Sigmoid colon (tissue), 7 donors: Measurements from ENCODE around the gene SCPEP1. TPM values are rescaled to one million over a fixed set of nuclear protein-coding genes. Genes with fewer than 3 reads are reported as not detected.

Source experiments
- DNase-seq: peaks from one replicate; pipeline ENCODE4 v3.0.0-alpha.2; 2019
- H3K27ac ChIP-seq, 4 donors: fragments of 200-600 bp; sonication (generic); one replicate each; pipeline ENCODE4 v1.5.1; 2016 to 2019; ENCODE audit warnings: mild to moderate bottlenecking in 1 of 4
- H3K27me3 ChIP-seq, 3 donors: fragments of 200-600 bp; sonication (generic); one replicate each; pipeline ENCODE4 v1.5.1; 2019; ENCODE audit warnings: mild to moderate bottlenecking in 1 of 3
- H3K36me3 ChIP-seq, 4 donors: fragments of 200-600 bp; sonication (generic); one replicate each; pipeline ENCODE4 v1.5.1; 2016 to 2019
- H3K4me1 ChIP-seq, 4 donors: fragments of 200-600 bp; sonication (generic); one replicate each; pipeline ENCODE4 v1.5.1; 2017 to 2019
- H3K4me3 ChIP-seq, 4 donors: fragments of 200-600 bp; sonication (generic); one replicate each; pipeline ENCODE4 v1.5.1; 2017 to 2019; ENCODE audit warnings: mild to moderate bottlenecking in 2 of 4, moderate library complexity in 1 of 4
- H3K9me3 ChIP-seq, 4 donors: fragments of 200-600 bp in 3 of 4; sonication (generic) in 3 of 4; one replicate each; pipeline versions ENCODE4 v1.5.1 to v1.6.1; 2013 to 2019
- CTCF ChIP-seq, 4 experiments: fragments of 450-650 bp in 3 of 4; fragments of 200-600 bp in 1 of 4; IDR thresholded peaks; one replicate each; pipeline ENCODE4 v1.5.1; 2016 to 2019; ENCODE audit warnings: antibody characterized with exemption in 4 of 4, mild to moderate bottlenecking in 3 of 4, moderate library complexity in 2 of 4
- EP300 ChIP-seq, 4 donors: sonication (generic); formaldehyde crosslinking; IDR thresholded peaks; one replicate each; pipeline ENCODE4 v1.6.1; 2017; ENCODE audit warnings: antibody characterized with exemption in 4 of 4
- POLR2A ChIP-seq, 2 donors: fragments of 450-650 bp; IDR thresholded peaks; one replicate each; pipeline ENCODE4 v1.6.1; 2016; ENCODE audit warnings: antibody characterized with exemption in 2 of 2, mild to moderate bottlenecking in 2 of 2, moderate library complexity in 2 of 2
- POLR2AphosphoS5 ChIP-seq, 4 donors: sonication (generic); formaldehyde crosslinking; IDR thresholded peaks; one replicate each; pipeline ENCODE4 v1.6.1; 2017; ENCODE audit warnings: antibody characterized with exemption in 4 of 4
- WGBS, 2 donors: extraction: QIAGEN DNeasy Blood & Tissue Kit; methylation state at CpG; one replicate each; pipeline ENCODE4 v1.1.7; 2013; 5-methylcytosine and 5-hydroxymethylcytosine counted together
- intact Hi-C: fragments of 100-400 bp; cut with DNase I; formaldehyde crosslinking; loops from one replicate; pipeline ENCODE4 v1.15.1; 2023
- polyA plus RNA-seq, 3 donors: library from polyadenylated mRNA; stranded (reverse); fragments of 200-250 nt; gene quantifications; one replicate each; pipeline ENCODE4 v1.2.3, GENCODE V29; 2013
- total RNA-seq, 4 donors: library from RNA; depleted of rRNA; stranded (reverse); fragments of >200 nt; gene quantifications; one replicate each; pipeline ENCODE4 v1.1.0, GENCODE V29; 2016
- donor health status: healthy with polysubstance abuse.
- donor health status: Bipolar disorder and iron deficiency.
- donor health status: healthy.

Gene SCPEP1
- total and polyA plus RNA-seq, 7 donors = 19.8 to 141 (median 77.8) TPM

GRCh38 chr17:57035971-57036481, 58.1 kb downstream of the SCPEP1 start:
- no peak for TF ChIP-seq EP300 (IDR thresholded peaks at IDR 0.05)
- H3K4me3 ChIP-seq = no peak overlapping the region

GRCh38 chr17:57037411-57037810, 59.5 kb downstream of the SCPEP1 start:
- 26 to 76% methylated on average over 1 of the region's 1 CpG for WGBS, 2 donors
- no peaks in the 10 kb centered on the region for H3K27me3 ChIP-seq

More at GRCh38 chr17:57035971-57036481, 58.1 kb downstream of the SCPEP1 start:
- no peak for DNase-seq
- 13 to 60% methylated on average over 4 of the region's 4 CpGs for WGBS, 2 donors
- Histone ChIP-seq H3K9me3 (no peaks in the 10 kb centered on the region), H3K36me3 (no peaks in the 10 kb centered on the region), H3K27me3 (no peaks in the 10 kb centered on the region), H3K27ac (peak overlapping the region in 3 of 4 donors; percentile 33 to 82 (median 46)), H3K4me1 (peaks cover 0 to 61% (median 32%) of the 10 kb centered on the region in 4 donors)
- intact Hi-C loops = no loop called here

GRCh38 chr17:57038486-57038885, 60.6 kb downstream of the SCPEP1 start:
- Histone ChIP-seq H3K9me3 (no peaks in the 10 kb centered on the region), H3K27me3 (no peaks in the 10 kb centered on the region), H3K36me3 (no peaks in the 10 kb centered on the region), H3K4me3 (no peak overlapping the region), H3K4me1 (peaks cover 0 to 39% (median 20%) of the 10 kb centered on the region in 4 donors), H3K27ac (no peak overlapping the region)
- intact Hi-C loops = no loop called here
- 45 to 68% methylated on average over 3 of the region's 3 CpGs for WGBS, 2 donors
- no peak for DNase-seq
- TF ChIP-seq POLR2AphosphoS5 (IDR thresholded peaks at IDR 0.05) (no peak), CTCF (IDR thresholded peaks at IDR 0.05) (no peak), POLR2A (IDR thresholded peaks at IDR 0.05) (no peak), EP300 (IDR thresholded peaks at IDR 0.05) (no peak)

More at GRCh38 chr17:57037411-57037810, 59.5 kb downstream of the SCPEP1 start:
- no peak overlapping the region for H3K4me3 ChIP-seq
- H3K4me1 ChIP-seq = peaks cover 0 to 49% (median 29%) of the 10 kb centered on the region in 4 donors
- TF ChIP-seq POLR2AphosphoS5 (IDR thresholded peaks at IDR 0.05) = no peak
- no peak for TF ChIP-seq POLR2A (IDR thresholded peaks at IDR 0.05)
- no peak for TF ChIP-seq CTCF (IDR thresholded peaks at IDR 0.05)
- TF ChIP-seq EP300 (IDR thresholded peaks at IDR 0.05) = no peak
- no peaks in the 10 kb centered on the region for H3K36me3 ChIP-seq
- intact Hi-C loops = no loop called here
- no peak for DNase-seq
- no peaks in the 10 kb centered on the region for H3K9me3 ChIP-seq
- H3K27ac ChIP-seq = no peak overlapping the region

GRCh38 chr17:57040571-57040970, 62.6 kb downstream of the SCPEP1 start:
- no peaks in the 10 kb centered on the region for H3K9me3 ChIP-seq
- DNase-seq = no peak
- H3K4me1 ChIP-seq = peaks cover 0 to 25% (median 14%) of the 10 kb centered on the region in 4 donors
- H3K27ac ChIP-seq = no peak overlapping the region
- WGBS, 2 donors = 76 to 86% methylated on average over 2 of the region's 2 CpGs
- H3K4me3 ChIP-seq = no peak overlapping the region
- H3K36me3 ChIP-seq = no peaks in the 10 kb centered on the region
- intact Hi-C loops = no loop called here
- TF ChIP-seq CTCF (IDR thresholded peaks at IDR 0.05) (no peak), POLR2A (IDR thresholded peaks at IDR 0.05) (no peak), POLR2AphosphoS5 (IDR thresholded peaks at IDR 0.05) (no peak), EP300 (IDR thresholded peaks at IDR 0.05) (no peak)
- H3K27me3 ChIP-seq = peaks cover 0 to 14% (median 0%) of the 10 kb centered on the region in 3 donors

DNA sequence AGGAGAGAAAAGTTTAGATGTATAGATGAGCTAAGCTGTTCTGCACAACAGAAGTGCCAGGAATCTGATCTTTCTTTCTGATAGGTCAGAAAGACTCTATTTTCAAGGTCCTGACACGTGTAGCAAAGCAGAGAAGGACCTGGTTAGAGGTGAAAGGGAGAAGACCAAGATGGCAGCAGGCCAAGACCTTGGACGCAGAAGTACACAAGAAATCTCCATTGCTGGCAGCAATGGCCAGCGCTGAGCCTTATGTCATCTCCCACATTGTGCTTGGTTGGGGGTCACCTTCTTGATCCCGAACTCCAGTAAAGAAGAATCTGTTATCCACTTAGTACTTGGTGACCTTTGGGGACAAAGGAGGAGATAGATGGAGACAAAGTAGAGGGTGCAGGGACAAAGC, 65.3 kb downstream of the SCPEP1 start:
- Histone ChIP-seq H3K4me3 (no peak overlapping the region), H3K4me1 (peaks cover 0 to 16% (median 13%) of the 10 kb centered on the region in 4 donors), H3K36me3 (no peaks in the 10 kb centered on the region), H3K27me3 (peaks cover 0 to 23% (median 0%) of the 10 kb centered on the region in 3 donors), H3K27ac (no peak overlapping the region), H3K9me3 (no peaks in the 10 kb centered on the region)
- no peak for TF ChIP-seq POLR2A (IDR thresholded peaks at IDR 0.05)
- TF ChIP-seq EP300 (IDR thresholded peaks at IDR 0.05) = no peak
- no peak for TF ChIP-seq POLR2AphosphoS5 (IDR thresholded peaks at IDR 0.05)
- no peak for TF ChIP-seq CTCF (IDR thresholded peaks at IDR 0.05)
- 87 to 90% methylated on average over 4 of the region's 4 CpGs for WGBS, 2 donors
- intact Hi-C loops = no loop called here
- DNase-seq = no peak
